Lung microvascular endothelial cell (primary cell): ENCODE data around the gene SRP68. TPM values are rescaled to one million over a fixed set of nuclear protein-coding genes. Genes with fewer than 3 reads are reported as not detected.

ENCODE experiments used
- DNase-seq, 2 donors: peaks; one replicate each; pipeline versions ENCODE4 v3.0.0 to v3.0.0-alpha.2; 2010; ENCODE audit warnings: low read depth in 2 of 2
- total RNA-seq: library from RNA; depleted of rRNA; stranded (reverse); fragments of >200 nt; gene quantifications from 2 replicates; pipeline ENCODE4 v1.2.1, GENCODE V29; 2014

SRP68 gene
- 20.0 and 21.4 TPM in 2 replicates for total RNA-seq

DNA sequence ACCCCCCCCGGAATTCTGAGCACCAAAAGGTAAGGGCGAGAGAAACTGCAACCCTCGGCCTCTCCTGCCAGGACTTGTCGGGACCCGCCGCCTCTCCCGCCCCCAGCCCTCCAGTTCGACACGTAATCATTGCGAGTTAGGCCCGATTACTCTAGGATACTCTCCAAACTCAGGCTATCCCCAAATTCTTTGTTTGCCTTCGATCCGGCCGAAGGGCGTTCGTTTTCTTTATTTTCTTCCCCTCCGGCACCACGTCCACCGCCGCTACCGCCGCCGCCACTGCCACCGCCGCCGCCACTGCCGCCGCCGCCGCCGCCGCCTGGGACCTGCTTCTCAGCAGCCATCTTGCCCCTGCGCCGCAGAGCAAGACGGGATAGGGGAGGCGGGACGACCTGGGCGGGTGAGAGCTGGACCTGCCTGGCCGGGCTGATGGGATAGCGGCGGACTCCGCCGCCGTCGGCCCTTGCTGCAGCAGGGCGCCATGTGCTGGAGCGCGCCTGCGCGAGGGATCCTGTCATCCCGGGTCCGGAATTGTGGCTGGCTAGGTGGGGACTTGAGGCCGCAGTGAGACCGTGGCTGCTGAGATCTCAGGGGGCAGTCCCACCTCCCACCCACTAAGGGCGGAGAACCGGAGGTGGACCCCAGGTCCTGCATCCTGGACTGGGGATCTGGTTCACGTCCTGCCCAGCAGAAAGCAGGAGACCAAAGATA is at the start of gene SRP68:
TSS of gene SRP68 (minus strand) at position 370 of the 711 bp plus-strand sequence. CDS start at position 344, 26 bp downstream.
- DNase-seq, result peak; percentile 95 to 96

DNA sequence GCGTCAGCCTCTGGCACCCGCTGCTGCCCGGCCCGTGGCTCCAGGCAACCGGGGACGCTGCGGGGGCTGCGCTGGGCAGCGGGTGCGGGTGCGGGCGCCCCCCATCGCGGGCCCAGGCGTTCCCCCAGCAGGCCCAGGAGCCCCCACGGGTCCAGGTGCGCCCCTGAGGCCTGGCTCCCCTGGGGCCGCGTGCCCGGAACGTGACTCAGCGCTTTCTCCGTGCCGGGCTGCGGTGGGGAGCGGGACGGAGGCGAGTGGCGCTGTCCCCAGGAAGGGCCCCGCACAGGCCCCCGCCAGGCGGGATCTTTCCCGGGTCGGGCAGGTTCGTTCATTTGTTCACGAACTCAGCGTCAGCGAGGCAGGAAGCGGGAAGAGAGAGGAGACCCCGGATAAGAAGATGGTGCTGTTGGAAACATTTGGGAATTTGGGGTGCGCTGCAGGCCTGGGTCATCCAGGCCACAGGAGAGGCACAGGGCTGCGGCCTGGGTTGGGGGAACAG is 49.7 kb upstream of the SRP68 start:
- DNase-seq, result peak in 1 of 2 donors; percentile 28

- DNase-seq, result no peak
Observed at GRCh38 chr17:76120658-76121008, 48.3 kb upstream of the SRP68 start.

DNA sequence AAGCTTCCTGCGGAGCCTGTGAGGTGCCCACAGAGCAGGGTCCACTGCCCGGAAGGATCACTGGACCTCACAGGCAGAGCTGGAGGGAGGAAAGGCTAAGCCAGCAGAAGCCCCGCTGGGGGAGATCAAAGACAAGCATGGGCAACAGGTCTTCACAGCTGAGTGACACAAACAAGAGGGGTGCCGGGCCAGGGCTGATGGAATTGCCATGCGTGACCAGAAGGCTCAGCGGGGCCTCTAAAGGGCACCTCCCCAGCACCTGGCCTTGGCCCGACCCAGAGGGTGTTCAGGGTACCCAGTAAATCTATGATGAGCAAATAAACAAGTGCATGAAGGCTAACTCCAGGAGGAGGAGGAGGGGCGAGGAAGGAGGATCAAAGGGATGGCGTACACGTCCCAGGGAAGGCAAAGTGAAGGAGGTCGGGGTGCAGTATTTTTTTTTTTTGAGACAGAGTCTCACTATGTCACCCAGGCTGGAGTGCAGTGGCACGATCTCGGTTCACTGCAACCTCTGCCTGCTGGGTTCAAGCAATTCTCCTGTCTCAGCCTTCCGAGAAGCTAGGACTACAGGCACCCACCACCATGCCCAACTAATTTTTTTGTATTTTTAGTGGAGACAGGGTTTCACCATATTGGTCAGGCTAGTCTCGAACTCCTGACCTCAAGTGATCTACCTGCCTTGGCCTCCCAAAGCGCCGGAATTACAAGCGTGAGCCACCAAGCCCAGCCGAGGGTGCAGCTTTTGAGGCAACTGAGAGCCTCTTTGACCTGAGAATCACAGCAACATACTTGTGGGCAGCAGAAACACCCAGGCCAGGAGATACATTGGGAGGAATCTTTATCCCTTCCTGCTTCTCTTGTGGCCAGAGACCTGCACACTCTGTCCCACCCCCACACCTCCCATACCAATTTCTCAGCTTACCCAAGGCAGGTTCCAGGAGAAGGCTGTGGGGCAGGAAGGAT is 47.4 kb upstream of the SRP68 start:
- no peak for DNase-seq

- DNase-seq, result no peak
Observed at GRCh38 chr17:76115138-76115754, 42.9 kb upstream of the SRP68 start.

GRCh38 chr17:76111956-76112355 is 39.6 kb upstream of the SRP68 start:
- DNase-seq, result no peak

DNA sequence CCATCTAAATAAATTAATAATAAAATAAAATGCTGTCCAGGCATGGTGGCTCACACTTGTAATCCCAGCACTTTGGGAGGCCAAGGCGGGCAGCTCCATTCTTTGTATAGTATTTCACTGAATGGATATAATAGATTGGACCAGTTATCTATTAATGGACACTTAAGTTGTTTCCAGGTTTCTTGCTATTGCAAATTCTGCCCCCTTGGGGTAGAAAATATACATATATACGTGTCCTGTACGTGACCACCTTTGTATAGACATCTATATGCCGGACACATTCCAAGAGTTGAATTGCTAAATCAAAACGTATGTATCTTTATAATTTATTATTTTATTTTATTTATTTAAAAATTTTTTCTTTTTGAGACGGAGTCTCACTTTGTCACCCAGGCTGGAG is 35.2 kb upstream of the SRP68 start:
- peak; percentile 30 to 34 for DNase-seq

- no peak for DNase-seq
Observed at GRCh38 chr17:76106703-76107102, 34.4 kb upstream of the SRP68 start.

GRCh38 chr17:76104896-76105231 is 32.5 kb upstream of the SRP68 start:
- no peak for DNase-seq

- DNase-seq, result no peak
Observed at GRCh38 chr17:76104140-76104895, 32.0 kb upstream of the SRP68 start.

DNA sequence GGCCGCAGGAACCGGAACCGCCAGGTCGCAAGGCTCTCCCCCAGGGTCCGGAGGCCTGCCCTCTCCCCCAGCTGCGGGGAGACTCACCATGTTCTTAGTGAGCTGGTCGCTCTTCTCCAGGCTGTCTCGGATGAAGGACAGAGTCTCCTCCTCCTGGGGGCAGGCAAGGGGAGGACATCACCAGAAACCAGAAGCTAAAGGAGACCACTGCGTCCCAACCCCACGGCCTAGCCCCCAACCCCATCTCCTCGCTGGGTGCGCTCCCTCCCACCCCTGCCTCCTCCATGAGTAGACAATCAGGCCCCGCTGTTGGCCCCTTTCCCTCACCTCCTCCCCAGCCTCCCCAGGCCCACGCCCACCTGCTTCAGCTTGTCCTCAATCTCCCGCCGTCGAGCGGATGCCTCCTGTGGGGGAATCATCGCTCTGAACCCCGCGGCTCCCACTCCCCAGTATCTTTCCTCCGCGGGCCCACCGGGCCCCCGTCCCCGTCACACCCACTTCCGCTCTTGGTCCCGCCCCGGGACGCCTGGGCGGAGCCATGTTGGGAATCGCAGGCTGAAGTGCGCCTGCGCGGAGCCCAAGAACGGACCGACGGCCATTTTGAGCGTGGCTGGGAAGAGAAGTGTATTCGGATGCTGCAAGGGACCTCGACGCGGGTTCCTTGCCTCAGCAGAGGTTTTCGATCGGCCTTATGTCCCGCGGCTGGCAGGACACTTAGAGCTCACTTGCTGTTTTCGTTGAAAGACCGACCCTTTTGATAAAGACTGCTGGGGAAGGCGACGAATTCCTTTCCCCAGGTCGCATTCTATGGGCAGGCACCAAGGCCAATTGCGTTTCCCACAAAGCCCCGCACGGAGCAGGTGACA is 31.2 kb upstream of the SRP68 start, which contains the start of gene EXOC7:
TSS of gene EXOC7 (minus strand) at position 514 of the 866 bp plus-strand sequence. CDS start at position 419, 95 bp downstream.
- peak; percentile 92 to 94 for DNase-seq

- no peak for DNase-seq
Observed at GRCh38 chr17:76102944-76103273, 30.6 kb upstream of the SRP68 start.

DNA sequence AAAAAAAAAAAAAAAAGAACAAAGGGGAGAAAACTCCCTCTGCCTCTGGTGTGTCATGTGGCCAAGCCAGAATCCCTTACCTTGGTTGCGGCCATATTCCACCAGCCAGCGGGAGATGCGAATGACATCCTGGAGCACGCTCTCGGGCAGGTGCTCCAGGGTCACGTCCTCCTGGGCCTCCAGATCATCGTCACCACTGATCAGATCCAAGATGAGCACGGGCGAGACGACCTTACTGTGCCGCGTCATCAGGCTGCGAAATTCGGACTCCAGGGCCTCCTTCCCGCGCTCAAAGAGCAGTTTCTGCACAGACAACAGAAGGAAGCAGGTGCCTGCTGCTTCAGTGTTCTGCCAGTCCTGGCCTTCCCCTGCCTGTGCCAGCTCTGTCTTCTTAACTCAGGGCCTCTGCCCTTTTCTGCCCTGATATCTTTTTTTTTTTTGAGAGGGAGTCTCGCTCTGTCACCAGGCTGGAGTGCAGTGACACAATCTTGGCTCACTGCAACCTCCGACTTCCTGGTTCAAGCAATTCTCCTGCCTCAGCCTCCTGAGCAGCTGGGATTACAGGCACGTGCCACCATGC is 25.5 kb upstream of the SRP68 start:
- DNase-seq, result no peak

- no peak for DNase-seq
Observed at GRCh38 chr17:76095943-76096342, 23.6 kb upstream of the SRP68 start.

DNA sequence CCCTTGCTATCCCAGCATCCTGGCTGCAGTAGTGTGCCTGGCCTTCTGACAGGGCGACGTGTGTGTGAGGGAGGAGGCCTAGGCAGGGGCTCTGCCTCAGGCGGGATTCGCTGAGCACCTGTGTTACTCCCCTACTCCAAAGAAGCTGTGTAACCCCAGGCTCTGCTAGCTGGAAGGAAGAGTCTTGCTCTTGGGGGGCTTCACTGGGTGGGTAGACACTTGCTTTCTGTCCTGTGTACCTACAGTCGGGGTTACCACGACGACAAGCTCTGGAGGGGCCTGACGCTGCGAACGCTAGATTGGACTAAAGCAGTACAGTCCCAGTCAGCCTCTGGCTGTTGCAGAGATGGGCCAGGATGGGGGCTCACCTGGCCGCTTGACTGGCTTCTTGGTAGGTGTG is 21.7 kb upstream of the SRP68 start:
- no peak for DNase-seq

- no peak for DNase-seq
Observed at GRCh38 chr17:76092526-76093413, 20.5 kb upstream of the SRP68 start.

GRCh38 chr17:76091526-76092286 is 19.4 kb upstream of the SRP68 start:
- DNase-seq, result peak; percentile 32 to 53

GRCh38 chr17:76090517-76091129 is 18.3 kb upstream of the SRP68 start:
- DNase-seq, result no peak
